Stimulated activated naive CD4-positive, alpha-beta T cell (primary cell): ENCODE measurements around the gene CDKN1C.

Experiments used
- DNase-seq, 6 experiments: peaks; one replicate each; lab custom pipeline; 2025; lab: John Stamatoyannopoulos, UW

Gene CDKN1C

DNA sequence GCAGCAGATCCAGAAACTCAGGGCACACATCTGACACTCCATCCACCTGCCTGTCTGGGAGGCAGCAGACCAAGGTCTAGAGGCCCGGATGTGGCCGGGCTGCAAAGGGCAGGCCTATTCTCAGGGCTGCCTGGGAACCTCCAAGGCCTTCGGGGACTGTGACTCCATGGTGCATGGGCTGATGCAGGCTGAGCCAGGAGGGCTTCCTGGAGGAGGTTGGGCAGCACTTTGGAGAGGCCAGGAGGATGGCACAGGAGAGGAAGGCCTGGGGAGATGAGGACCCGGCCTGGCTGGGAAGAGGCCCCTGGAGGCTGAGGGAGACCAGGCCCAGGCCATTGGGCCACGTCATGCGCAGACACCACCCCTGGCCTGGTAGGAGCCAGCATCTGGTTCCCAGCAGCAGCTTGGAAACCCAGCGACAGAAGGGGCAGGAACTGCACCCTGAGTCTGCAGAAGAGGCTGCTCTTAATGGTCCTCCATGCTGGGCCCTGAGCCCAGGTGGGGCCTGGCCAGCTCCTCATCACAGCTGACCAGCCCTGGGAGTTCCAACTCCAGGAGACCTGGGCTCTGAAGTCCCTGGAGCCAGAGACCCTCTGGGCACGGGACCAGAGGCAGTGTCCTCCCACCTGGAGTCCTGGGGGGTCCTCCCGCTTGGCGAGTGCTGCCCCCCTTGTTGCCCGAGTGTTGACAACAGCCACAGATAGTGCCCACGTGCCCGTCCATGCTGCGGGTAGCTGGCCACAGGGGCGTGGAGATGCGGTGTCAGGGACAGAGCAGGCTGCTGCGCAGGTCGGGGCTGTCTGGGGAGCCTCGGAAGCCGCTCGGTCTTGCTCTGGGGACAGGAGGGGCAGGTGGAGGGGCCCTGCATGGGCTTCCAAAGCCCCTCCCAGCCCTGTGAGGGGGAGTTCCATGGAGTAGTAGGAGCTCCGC, 38.1 kb upstream of the CDKN1C start:
- DNase-seq = no peak

DNA sequence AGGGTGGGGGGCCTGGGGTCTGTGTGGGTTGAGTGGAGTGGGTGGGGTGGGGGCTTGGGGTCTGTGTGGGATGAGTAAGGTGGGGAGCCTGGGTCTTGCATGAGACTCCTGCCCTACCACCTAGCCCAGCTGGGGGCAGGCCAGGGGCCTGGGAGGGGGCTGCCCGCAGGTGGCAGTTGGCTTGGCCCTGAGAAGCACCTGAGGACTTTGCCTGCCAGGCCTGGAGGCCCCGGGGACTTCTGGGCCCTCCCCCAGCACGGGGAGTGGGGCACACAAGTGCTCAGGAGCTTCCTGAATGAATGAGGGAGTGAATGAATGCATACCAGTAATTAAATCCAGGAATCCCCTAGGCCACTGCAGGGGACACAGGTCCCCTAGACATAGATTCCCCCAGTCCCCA, 37.1 kb upstream of the CDKN1C start:
- no peak for DNase-seq

DNA sequence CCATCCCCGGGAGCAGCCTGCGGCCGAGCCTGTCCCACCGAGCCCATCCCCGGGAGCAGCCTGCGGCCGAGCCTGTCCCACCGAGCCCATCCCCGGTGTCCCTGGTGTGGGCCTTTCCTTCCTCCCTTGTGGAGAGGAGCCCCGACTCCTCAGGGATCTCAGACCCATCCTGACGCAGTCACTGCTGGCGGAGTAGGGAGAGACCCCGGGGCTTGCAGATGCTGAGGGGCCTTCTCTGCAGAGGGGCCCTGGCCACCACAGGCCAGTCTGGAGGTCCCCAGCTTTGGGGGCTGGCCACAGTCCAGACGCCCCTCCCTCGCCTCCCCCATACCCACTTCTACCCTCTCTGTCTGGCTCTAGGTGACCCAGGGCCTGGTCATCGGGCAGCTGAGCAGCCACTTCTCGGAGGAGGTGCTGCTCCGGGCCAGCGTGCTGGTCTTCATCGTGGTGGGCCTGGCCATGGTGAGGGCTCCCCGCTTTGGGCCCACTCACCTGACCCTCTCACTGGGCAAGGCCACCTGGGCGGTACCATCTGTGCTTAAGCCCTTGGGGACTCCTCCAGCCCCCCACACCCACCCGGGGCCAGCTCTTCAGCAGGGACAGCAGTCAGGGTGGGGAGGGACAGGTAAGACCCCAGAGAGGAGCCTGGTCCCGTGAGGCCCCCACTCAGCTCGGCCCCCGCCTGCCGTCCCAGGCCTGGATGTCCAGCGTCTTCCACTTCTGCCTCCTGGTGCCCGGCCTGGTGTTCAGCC, 36.3 kb upstream of the CDKN1C start:
- no peak for DNase-seq

DNA sequence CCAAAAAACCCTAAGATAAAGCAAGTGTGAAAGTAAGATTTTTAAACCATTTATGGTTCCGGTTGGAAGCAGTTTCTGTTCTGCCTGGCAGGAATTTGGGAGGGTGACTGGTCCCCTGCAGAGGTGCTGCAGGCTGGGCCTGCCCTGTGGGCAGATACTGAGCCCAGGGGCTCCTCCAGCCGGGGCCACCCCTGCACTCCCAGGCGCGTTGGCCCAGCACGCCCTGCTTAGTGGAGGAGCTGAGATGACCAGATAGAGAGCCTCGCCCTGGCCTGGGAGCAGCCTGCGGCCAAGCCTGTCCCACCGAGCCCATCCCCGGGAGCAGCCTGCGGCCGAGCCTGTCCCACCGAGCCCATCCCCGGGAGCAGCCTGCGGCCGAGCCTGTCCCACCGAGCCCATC, 35.7 kb upstream of the CDKN1C start:
- no peak for DNase-seq

DNA sequence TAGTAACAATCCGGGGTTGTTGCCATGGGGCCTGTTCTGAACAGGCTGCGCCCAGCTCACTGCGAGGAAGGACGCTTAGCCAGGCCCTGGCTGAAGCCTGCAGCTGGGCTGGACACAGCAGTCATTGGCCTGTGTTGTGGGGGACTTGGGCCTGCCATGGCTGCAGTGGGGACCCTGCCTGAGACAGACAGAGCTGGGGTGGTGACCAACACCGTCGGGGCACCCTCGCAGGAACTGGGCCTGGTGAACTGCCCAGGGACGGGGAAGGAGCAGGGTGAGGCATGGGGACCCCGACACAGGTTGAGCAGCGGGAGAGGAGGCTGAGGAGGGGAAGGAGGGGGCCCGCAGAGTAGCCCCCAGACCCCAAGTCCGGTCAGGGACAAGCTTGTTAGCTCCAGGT, 34.8 kb upstream of the CDKN1C start:
- DNase-seq = no peak

DNA sequence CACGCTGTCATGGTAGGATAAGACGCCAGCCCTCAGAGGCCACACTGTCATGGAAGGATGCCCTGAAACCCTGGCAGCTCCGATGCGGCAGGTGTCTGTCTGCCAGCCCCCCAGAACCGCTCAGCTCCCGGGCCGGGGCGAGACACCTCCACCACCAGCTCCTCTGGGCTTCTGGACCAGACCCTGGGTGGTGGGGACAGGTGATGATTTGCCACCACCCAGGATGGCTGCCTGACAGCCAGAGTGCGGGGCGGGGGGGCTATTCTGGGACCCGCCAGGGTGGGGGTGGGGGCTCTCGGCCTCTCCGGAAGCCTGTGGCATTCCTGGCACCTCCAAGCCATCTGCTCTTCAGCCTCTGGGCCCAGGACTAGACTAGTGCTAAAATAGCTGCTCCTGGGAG, 34.3 kb upstream of the CDKN1C start:
- DNase-seq = no peak

DNA sequence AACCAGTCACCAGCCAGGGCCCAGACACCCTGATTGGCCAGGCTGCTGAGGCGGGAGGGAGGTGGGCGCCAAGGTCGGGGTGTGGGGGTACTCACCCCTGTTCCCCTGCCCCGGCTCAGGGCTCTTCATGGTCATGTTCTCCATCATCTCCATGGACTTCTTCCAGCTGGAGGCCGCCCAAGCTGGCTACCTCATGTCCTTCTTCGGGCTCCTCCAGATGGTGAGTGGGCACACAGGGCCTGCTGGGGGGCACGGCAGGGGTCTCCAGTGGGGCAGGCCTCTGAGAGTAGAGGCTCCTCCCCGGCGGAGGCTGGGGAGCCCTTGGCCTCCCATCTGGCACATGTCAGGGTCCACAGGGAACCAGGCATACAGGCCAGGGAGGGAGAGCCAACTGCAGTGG, 33.6 kb upstream of the CDKN1C start:
- no peak for DNase-seq

DNA sequence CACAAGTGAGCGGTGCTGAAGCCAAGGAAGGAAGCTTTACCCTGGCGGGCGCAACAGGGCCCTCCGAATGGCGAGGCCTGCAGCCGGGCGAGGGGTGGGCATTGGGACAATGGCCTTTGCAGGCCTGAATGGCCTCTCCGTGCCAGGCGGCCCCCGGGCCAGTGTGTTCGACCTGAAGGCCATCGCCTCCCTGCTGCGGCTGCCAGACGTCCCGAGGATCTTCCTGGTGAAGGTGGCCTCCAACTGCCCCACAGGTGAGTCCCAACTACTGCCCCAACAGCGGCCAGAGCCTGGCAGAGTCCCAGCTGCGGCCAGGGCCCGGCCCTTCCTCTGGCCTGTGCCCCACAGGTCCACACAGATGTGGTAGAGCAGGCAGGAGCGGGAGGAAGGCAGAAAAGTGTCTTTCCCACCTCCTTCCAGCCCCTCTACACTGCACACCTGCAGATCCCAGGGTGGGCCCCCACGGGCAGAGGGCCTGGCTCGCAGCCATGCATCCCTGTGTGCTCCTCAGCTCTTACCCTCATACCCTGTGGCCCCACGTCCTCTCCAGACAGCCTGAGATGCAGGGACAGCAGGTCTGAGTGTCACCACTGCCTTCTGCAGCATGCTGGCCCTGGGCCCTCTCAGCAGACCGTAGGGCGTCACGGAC, 32.4 kb upstream of the CDKN1C start:
- no peak for DNase-seq

DNA sequence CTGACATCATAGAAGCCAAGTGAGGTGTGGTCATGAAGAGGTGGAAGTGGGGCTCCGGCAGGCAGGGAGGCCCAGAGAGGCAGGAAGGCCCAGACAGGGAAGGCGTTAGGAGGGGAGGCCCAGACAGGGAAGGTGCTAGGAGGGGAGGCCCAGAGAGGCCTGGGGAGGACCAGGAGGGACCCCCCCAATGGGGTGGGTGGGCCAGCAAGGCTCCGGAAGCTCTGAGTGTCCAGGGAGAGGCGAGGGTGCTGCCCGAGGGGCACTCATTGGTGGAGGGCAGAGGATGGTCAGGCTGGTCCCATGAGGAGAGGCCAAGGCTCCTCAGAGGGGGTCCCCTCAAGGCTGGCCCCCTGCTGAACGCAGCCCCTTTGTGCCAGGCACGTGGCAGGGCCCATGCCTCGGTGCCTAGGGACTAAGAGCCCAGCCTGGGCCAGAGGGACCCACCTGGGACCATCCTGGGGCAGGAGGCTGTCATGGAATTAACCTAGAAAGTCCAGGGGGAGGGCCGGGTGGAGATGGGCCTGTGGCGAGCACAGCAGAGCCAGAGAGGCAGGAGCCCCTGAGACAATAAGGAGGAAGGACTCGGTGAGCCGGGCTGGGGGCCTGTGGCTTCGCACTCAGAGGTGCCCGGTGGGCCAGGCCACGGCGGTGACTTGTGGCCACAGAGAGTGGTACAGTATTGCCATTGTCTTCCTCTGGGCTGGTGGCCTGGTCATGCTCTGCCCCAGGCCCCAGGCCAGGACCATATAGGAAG, 31.5 kb upstream of the CDKN1C start:
- no peak for DNase-seq

DNA sequence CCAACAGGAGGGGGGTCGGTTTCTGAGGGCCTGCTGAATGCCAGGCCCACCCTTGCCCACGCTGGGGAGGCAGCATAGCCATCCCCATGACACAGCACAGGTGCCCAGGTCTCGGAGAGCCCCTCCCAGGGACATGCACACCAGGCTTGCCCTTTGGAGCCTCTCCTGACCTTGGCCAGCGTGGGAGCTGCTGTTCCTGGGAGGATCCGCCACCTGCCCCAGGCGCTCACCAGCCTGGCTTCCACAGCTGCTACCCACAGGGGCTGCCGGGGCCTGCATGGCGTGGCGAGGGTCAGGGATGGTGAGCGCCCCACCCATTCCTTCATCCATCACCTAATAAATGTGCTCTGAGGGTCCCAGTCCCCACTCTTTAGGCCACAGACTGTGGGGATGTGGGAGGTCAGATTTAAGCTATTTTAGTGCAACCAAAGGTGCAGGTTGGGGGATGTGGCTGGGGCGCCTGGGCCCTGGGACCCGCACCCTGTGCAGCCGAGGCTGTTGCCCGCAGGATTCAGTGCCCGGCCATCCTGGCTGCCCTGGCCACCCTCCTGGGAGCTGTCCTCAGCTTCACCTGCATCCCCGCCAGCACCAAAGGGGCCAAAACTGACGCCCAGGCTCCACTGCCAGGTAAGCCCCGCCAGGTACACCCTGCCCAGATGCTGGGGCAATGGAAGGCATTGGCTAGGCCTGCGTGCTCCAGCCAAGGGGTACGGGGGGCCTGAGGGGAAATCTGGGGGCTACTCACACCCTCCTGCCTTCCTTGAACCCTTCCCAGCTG, 30.7 kb upstream of the CDKN1C start:
- DNase-seq = no peak

DNA sequence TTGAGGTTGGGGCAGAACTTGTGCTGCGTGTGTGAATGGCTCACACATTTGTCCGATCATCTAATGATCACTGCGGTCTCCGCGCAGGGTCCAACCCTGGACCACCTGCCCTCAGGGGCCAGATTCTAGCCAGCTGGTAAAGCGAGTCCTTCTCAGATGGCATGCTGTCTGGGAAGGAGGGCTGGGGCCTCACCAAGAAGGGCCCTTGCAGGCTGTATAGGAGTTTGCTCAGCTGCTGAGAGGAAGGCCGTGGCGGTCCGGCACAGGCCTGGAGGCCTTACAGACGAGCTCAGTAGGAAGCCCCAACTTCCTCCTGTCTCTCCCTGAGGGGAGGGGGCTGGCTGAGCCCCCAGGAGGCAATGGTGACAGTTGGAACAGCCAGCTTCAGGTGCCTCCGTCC, 29.9 kb upstream of the CDKN1C start:
- DNase-seq = no peak

DNA sequence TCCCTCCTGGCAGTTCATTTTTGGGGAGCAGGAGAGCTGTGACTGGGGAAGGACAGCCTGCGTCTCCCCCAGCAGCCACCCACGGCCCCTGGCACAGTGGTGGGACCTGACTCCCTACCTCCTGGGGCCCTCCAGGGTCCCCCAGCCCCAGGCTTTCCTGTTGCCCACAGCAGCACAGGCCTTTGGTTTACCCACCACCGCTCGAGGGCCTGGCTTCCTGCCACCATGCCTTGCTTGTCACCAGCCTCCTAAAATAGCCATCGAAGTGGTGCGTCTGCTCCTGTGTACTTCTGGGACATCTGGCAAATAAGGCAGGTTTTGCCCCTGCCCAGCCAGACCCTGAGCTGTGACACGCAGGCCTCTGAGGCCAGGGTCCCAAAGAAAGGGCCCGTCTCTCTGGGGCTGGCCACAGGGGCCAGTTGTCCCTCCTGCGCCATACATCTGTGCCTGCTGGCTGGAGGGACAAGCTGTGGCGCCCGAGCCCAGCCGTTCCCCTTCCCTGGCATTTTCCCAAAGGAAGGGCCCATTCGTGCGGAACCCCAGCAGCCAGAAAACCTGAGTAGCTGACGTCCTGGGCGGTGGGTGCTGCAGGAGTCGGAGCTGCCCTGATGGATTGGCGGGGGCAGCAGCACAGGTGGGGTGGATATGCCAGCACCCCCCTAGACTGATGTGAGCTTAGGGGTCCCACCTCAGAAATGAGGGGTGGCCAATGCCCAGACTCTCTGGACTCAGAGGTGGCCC, 29.1 kb upstream of the CDKN1C start:
- DNase-seq = no peak

DNA sequence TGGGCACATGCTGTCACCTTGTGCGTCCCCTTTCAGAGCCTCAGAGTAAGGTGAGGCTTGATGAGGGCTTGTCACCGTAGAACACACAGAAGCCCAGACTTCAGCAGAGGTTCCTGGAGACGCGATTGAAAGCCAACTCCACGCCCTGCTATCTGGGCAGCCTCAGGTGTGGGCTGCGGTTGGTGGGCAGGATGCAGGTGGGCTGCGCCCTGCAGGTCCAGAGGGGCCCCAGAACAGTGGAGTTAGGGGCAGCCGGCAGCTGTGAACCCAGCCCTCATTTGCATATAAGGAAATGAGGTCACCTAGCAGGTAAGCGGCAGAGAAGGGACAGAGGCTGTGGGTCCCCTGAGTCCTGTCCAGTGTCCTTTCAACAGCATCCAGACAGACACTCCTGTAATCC, 28.2 kb upstream of the CDKN1C start:
- no peak for DNase-seq

DNA sequence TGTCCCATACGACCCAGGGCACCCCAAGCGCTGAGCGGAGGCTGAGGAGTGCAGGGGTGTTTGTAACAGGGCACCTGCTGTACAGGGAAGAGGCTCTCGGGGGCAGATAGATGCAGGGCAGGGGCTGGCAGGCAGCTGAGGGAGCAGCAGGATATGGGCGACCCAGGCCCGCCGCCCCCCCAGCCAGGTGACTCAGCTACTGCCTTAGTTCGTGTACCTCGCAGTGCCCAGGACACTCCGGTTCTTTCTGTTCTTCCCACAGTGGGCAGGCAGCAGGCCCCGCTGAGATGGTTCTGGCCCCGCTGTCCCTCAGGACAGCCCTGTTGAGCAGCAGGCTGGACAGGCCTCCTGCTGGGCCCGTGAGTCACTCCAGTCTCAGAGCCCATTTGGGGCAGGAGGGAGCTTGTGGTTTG, 27.4 kb upstream of the CDKN1C start:
- DNase-seq = no peak

DNA sequence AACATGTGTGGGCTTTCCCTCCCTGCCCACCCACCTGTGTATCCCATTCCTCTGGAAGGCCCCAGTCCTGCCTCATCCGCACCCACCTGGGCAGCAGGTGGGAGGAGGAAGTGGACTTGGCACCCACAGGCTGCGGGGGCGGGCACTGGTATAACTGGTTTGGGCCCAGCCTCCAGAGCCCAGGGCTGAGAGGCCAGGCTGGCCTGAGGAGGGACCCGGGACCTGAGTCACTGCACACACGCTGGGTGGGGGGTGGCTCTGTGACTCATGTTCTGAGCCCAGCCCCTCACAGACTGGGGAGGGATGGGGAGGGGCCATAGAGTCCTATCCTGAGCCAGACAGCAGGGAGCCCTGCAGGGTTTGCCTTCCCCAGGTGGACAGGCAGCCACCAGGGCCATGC, 26.9 kb upstream of the CDKN1C start:
- DNase-seq = no peak

DNA sequence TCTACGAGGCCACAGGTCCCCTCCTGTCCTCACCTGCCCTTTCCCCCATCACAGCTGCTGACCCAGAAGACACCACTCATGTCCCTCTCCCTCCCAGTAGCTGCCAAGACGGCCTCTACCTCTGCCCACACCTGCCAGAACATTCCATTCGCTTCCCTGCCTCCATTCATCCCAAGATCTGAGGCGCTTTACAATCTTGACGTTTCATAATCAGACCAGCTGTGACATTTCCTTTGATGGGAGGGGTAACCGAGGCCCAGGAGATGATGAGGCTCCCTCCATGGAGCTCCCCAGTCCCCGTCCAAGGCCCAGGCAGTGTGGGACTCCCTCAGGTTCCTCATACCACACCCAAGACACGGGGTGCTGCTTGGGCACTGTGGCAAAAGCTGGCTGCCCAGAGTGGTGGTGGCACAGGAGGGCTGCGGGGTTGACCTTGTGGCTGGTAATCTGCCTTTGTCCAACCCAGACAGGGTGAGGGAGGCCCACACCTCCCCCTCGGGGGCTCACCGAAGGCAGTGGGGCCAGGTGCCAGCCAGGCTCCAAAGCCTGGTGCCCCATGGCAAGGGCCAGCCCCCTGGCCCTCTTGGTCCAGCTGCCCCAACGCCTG, 26.3 kb upstream of the CDKN1C start:
- DNase-seq = no peak

DNA sequence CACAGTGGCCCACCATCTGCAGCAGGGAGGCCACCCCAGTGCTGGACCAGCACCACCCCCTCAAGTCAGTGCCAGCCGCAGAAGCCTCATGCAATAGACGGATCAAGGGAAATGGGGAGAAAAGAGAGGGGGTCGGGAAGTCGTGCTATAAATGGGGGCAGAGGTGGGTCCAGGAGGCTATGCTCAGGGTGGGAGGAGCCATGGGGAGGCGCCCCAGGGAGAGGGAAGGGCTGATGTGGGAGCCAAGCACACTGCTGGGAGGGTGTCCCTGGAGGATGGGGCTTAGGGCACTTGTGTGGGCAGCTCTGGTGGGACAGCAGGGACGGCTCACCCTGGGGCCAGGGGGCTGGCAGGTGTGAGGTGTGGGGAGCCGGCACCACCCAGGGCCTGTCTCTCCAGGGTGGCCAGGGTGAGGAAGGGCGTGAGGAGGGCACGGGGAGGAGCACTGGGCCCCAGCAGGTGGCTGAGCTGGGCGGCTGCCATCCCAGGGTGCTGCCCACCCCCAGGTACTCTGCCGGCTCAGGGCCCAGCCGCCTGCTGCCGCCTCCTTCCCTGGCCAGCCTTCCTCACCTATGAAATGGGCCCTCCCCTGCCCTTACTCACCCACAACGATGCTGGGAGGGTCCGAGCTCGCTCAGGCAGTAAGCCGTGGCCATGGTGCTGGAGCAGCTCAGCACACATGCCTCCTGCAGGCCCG, 25.7 kb upstream of the CDKN1C start:
- no peak for DNase-seq

DNA sequence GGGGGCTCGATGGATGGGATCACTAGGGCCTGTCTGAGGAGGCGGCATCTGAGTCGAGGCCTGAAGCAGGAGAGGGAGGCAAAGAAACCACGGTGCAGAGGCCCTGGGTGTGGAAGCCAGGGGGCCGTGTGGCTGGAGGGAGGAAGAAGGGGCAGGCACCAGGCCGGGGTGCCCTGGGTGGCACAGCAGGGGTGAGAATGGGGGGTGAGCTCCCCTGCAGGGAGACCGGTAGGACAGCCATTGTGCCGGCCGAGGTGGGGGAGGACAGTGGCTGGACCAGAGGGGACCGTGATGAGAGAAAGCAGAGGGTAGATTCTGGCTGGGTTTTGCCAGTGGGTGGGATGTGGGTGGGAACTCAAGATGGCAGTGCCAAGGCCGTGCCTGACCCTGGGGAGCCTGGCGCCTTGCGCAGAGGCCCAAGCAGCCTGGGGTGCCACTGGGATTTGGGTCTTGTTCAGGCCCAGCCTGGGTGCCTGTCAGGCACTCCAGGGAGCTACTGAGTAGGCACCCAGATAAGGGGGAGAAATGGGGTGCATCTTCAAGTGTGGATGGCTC, 24.9 kb upstream of the CDKN1C start:
- DNase-seq = no peak
